ENCODE measurements around the gene SLC13A3. TPM values are rescaled to one million over a fixed set of nuclear protein-coding genes. Genes with fewer than 3 reads are reported as not detected.

The SLC13A3 gene
- total RNA-seq, 2 experiments from 2014 or later, result not detected

- peak; percentile 76 for DNase-seq
- ChIA-PET POLR2A (interaction anchor here (0.7 to 1.3 kb wide), 3 partner anchors 9 to 170 kb away, joined by 3 to 4 read pairs (median 3); no protein-coding TSS in a partner anchor), CTCF (interaction anchor here (0.9 to 1.5 kb wide), 7 partner anchors 10 to 181 kb away, joined by 3 to 7 read pairs (median 4); partner anchors contain the start of gene TP53RK)
- peaks cover 24% of the 10 kb centered on the region for H3K27me3 Mint-ChIP-seq
- H3K4me3 Mint-ChIP-seq, result peak within 1 kb of the TSS; percentile 82
- H3K9me3 Mint-ChIP-seq, result peaks cover 2% of the 10 kb centered on the region
- peak; percentile 98 for ATAC-seq
- peak within 1 kb of the TSS; percentile 75 for H3K27ac Mint-ChIP-seq
- TF ChIP-seq CTCF (IDR thresholded peaks at IDR 0.05), result no peak
- intact Hi-C loops (cut with micrococcal nuclease), result no loop called here
- peaks cover 13% of the 10 kb centered on the region for H3K36me3 Mint-ChIP-seq (ENCODE audit: low read depth)
- H3K4me1 Mint-ChIP-seq (ENCODE audit: low read depth), result peaks cover 24% of the 10 kb centered on the region
Observed at GRCh38 chr20:46512943-46513844, 138.1 kb downstream of the SLC13A3 start, which contains the start of gene ZNF334. Gene ZNF334, minus strand, starts transcription at chr20:46513559. Its CDS starts 1,457 bp downstream, at chr20:46512102.

- Mint-ChIP-seq H3K4me3 (no peak overlapping the region), H3K4me1 (ENCODE audit: low read depth) (peaks cover 29% of the 10 kb centered on the region), H3K36me3 (ENCODE audit: low read depth) (peaks cover 13% of the 10 kb centered on the region), H3K9me3 (peaks cover 2% of the 10 kb centered on the region), H3K27ac (no peak overlapping the region), H3K27me3 (peaks cover 20% of the 10 kb centered on the region)
- ChIA-PET CTCF (interaction anchor here (1.0 to 1.1 kb wide), 2 partner anchors 9 to 171 kb away, joined by 4 to 5 read pairs; no protein-coding TSS in a partner anchor), POLR2A (interaction anchor here (0.9 to 1.0 kb wide), 2 partner anchors 17 to 58 kb away, joined by 3 read pairs; no protein-coding TSS in a partner anchor)
- TF ChIP-seq CTCF (IDR thresholded peaks at IDR 0.05), result no peak
- ATAC-seq (no peak), DNase-seq (peak; percentile 9)
- intact Hi-C loops (cut with micrococcal nuclease), result no loop called here
Observed at GRCh38 chr20:46509523-46509922, 141.7 kb downstream of the SLC13A3 start.

Other genes starting within 250 kb of the SLC13A3 start
- gene ELMO2, start 244.8 kb downstream of the SLC13A3 start, total RNA-seq, result 10 to 100 TPM; 36.2 to 38.1 TPM
- gene ZNF334, start 137.9 kb downstream of the SLC13A3 start, total RNA-seq, result 1 to 10 TPM; 4.2 to 4.4 TPM
- gene OCSTAMP, start 100.8 kb downstream of the SLC13A3 start, total RNA-seq, result not detected
- gene TP53RK, start 38.0 kb upstream of the SLC13A3 start, total RNA-seq, result 10 to 100 TPM; 12.2 to 13.6 TPM
- not detected for gene SLC2A10, start 58.2 kb upstream of the SLC13A3 start, total RNA-seq
- not detected for gene EYA2, start 243.4 kb upstream of the SLC13A3 start, total RNA-seq

All from activated CD8-positive, alpha-beta T cell treated with anti-CD3 and anti-CD28 coated beads for 36 hours (primary cell).